Upper lobe of left lung (tissue), 4 donors: ENCODE measurements around the gene ASPHD1.

Experiments used
- CTCF ChIP-seq, 6 experiments: fragments of 450-650 bp in 4 of 6; fragments of 200-600 bp in 2 of 6; sonication (generic) in 2 of 6; IDR thresholded peaks; one replicate each; pipeline ENCODE4 v1.5.1; 2016 to 2019; ENCODE audit warnings: antibody characterized with exemption in 6 of 6
- EP300 ChIP-seq, 4 donors: sonication (generic); formaldehyde crosslinking; IDR thresholded peaks; one replicate each; pipeline ENCODE4 v1.5.1; 2017; ENCODE audit warnings: antibody characterized with exemption in 4 of 4, control low read depth in 2 of 4

- no peak for TF ChIP-seq CTCF (IDR thresholded peaks at IDR 0.05)
- TF ChIP-seq EP300 (IDR thresholded peaks at IDR 0.05): no peak
Observed at GRCh38 chr16:29852654-29853053, 47.6 kb upstream of the ASPHD1 start.
